Measurements from ENCODE around the gene PCSK1.

The PCSK1 gene

DNA sequence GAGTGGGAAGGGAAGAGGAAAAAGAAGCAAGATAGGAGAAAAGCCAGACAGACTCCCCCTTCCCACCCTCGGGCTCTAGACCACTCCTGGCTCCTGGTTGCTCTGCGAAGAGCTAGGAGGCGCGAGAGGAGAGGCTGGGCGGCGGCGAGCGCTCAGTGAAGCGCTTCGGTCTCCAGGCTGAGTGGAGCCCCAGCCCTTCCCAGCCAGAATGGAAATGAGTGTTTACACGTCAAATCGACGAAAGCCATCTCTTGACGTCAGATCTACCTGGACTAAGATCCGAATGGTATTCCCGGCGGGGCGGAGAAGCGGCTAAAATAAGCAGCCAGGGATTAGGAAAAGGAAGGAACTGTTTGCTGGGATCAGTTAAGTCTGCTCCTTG is at the start of gene PCSK1:
TSS of gene PCSK1 (minus strand) at position 183 of the 382 bp plus-strand sequence. CDS start 206 bp downstream, outside the sequence.
- TF ChIP-seq GATA3 (IDR thresholded peaks at IDR 0.05; ENCODE audit: low read depth, low read length) = no peak
- TF ChIP-seq GATA2 (IDR thresholded peaks at IDR 0.05; ENCODE audit: low read depth, low read length) = no peak

DNA sequence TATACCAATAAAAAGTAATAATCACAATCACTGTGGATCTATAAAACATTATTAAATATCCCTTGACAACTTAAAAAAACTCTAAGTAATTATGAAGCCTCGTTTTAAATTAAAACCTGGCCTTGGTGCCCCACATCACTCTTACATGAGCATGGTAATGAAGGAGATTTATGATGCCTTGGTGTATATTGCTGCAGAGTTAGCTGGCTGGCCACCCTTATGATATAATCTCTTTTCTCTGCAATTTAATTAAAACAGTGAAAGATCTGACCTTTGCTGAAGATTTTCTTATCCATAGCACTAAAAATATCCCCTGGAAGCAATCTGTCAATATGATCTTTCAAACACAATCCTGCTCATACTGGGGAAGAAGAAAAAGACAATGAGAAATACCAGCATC is 48.8 kb upstream of the PCSK1 start:
- TF ChIP-seq GATA3 (IDR thresholded peaks at IDR 0.05; ENCODE audit: low read depth, low read length) = no peak
- TF ChIP-seq GATA2 (IDR thresholded peaks at IDR 0.05; ENCODE audit: low read depth, low read length) = no peak

DNA sequence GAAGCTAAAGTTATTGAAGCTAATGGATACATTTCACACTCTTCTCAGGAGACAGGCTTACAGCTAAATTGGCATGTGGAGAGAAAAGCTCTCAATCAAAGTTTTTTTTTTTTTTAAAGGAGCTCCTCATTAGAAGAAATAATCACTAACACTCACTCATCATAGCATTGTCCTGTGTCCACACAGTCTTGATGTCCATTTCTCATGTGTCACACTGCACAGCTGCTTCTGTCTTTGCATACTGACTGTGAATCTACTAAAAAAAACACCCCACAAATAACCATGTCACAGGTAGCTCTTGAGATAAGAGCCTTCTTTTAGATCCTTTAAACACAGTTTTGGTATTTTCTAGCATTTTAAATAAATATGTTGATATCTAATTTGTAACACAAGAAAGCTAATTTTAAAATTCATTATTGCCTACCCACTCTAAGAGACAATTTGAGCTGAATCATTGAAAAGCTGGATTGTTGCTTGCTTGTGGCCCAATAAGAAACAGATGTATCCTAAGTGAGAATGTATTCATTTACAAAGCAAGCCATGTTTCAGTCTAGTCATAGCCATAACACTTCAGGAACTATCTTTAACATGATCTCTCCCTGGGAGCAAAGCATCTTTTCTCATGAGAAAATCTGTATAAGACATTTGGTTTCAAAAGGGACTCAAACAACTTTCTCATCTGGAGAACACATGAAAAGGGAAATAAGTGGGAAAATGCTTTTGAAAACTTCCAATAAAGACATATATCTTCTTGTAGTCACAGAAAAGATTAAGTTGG is 48.1 kb upstream of the PCSK1 start:
- TF ChIP-seq GATA2 (IDR thresholded peaks at IDR 0.05; ENCODE audit: low read depth, low read length) (no peak), GATA3 (IDR thresholded peaks at IDR 0.05; ENCODE audit: low read depth, low read length) (no peak)

DNA sequence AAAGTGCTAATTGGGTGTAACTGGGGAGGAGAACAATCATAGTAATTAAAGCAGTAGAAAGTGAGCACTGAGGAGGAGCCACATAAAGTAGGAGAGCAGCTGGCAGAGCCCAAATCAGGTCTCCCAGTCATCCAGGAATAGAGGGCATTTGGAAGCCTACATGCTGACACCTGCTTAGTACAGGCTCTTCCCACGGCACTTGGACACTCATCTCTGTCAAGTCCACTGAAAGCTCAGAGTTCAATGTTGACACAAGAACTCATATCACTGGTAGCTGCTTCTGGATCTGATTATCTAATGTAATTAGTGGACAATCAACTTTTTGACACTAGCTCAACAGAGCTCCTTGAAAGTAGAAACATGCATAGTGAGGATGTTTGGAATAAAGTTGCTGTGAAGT is 45.9 kb upstream of the PCSK1 start:
- TF ChIP-seq GATA3 (IDR thresholded peaks at IDR 0.05; ENCODE audit: low read depth, low read length) (no peak), GATA2 (IDR thresholded peaks at IDR 0.05; ENCODE audit: low read depth, low read length) (no peak)

DNA sequence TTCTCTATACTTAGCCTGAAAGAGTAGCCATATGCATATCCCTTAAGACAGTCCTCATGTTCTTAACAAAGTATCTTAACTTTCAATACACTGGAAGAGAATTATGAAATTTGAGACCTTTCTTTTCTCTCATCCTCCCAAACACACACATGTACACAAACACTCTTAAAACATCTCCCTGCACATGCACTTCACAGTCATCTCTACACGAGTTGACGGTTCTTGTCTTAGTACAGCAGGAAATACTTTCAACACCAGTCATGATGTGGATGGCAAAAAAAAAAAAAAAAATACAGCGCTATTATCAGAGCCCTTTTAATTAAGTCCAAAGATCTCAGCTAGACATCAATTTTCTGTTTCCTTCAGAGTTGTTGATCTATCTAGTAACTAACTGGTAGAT is 43.6 kb upstream of the PCSK1 start:
- no peak for TF ChIP-seq GATA3 (IDR thresholded peaks at IDR 0.05; ENCODE audit: low read depth, low read length)
- no peak for TF ChIP-seq GATA2 (IDR thresholded peaks at IDR 0.05; ENCODE audit: low read depth, low read length)

DNA sequence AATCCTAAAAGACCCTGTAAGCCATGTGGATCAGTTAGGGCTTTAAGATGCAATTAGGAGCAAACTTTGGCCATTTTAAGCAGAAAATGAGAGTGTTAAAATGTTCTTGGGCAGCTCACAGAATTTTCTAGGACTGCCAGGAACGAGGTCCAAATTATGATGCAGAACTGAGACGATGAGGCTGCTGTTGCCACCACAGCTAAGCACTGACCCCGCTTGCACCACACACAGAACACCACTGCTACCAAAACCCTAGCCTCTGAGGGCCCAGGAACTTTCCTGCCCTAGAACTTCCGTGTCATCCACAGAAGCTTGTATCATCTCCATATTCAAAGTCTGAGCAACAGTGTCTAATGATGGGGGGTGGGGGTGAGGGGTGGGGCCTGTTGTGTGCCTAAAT is 41.0 kb upstream of the PCSK1 start:
- no peak for TF ChIP-seq GATA2 (IDR thresholded peaks at IDR 0.05; ENCODE audit: low read depth, low read length)
- no peak for TF ChIP-seq GATA3 (IDR thresholded peaks at IDR 0.05; ENCODE audit: low read depth, low read length)

DNA sequence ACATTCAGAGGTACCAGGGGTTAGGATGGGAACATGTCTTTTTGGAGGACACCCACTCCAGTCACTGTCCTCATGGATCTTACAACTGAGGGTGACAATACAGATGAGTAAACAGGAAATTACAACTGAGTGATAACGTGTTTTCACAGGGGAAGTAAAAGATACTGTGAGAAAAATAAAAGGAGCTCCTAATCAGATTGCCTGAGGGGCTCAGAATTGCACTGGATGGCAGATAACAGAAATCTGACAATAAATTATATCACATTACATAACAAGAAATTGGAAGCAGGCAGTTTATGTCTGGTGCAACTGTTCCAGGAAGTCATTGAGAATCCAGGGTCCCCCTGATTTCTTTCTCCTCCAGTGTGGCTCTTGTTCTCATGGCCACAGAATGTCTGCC is 40.1 kb upstream of the PCSK1 start:
- TF ChIP-seq GATA2 (IDR thresholded peaks at IDR 0.05; ENCODE audit: low read depth, low read length) = peak; percentile 50; the same call in 1 of the 2 replicates
- peak; percentile 30; the same call in 1 of the 2 replicates for TF ChIP-seq GATA3 (IDR thresholded peaks at IDR 0.05; ENCODE audit: low read depth, low read length)

DNA sequence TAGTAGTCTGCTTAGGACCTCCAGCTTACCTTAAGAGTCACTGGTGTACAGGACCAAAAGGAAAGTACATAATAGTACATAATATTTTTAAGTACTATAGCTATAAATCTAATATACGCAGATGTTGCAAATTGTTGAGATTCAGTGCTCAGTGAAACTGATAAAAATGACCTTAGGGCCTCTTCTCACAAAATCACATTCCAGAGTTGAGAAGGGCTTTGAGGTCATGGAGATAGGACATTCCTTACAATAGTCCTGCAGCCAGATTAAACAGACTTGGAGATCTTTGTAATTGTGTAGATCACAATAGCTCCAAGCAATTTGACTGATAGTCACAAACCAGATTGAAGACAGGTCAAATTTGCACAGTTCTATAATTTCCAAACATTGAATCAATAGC is 37.7 kb upstream of the PCSK1 start:
- TF ChIP-seq GATA3 (IDR thresholded peaks at IDR 0.05; ENCODE audit: low read depth, low read length) = no peak
- no peak for TF ChIP-seq GATA2 (IDR thresholded peaks at IDR 0.05; ENCODE audit: low read depth, low read length)

DNA sequence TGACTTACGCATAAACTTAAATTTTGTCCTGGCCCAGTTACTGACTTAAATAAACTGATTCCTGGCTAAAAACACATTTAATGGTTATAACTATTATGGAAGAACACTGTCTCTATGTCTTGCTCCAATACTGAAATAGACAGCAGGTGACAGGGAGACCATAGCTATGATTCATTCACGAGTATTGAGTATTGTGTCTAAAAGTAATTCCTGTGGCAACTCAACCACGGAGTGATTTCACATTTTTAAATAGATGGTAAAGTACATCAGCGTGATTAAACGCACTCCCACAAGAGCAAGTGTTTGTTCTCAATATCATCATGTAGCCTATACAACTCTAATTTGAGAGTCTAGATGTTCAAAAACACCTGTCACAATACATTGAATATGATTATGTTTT is 35.9 kb upstream of the PCSK1 start:
- no peak for TF ChIP-seq GATA3 (IDR thresholded peaks at IDR 0.05; ENCODE audit: low read depth, low read length)
- no peak for TF ChIP-seq GATA2 (IDR thresholded peaks at IDR 0.05; ENCODE audit: low read depth, low read length)

DNA sequence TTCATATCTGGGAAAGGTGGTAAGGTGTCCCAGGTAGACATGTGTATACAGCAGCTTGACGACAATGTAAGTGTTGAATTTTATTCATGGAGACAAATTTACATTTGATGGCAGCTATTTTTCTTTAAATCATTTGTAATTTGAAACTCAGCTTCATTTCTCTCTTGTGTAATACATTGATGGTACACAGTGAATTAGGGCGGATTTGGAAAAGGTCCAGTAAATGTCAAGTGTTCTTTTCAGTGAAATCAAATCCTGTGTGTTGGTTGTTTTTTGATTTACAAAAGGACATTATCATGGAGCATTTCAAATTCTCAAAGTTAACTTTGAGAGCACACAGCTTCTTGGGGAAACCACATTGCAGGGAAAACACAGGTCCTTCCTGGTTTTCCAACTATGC is 30.0 kb upstream of the PCSK1 start:
- TF ChIP-seq GATA3 (IDR thresholded peaks at IDR 0.05; ENCODE audit: low read depth, low read length) = no peak
- no peak for TF ChIP-seq GATA2 (IDR thresholded peaks at IDR 0.05; ENCODE audit: low read depth, low read length)

DNA sequence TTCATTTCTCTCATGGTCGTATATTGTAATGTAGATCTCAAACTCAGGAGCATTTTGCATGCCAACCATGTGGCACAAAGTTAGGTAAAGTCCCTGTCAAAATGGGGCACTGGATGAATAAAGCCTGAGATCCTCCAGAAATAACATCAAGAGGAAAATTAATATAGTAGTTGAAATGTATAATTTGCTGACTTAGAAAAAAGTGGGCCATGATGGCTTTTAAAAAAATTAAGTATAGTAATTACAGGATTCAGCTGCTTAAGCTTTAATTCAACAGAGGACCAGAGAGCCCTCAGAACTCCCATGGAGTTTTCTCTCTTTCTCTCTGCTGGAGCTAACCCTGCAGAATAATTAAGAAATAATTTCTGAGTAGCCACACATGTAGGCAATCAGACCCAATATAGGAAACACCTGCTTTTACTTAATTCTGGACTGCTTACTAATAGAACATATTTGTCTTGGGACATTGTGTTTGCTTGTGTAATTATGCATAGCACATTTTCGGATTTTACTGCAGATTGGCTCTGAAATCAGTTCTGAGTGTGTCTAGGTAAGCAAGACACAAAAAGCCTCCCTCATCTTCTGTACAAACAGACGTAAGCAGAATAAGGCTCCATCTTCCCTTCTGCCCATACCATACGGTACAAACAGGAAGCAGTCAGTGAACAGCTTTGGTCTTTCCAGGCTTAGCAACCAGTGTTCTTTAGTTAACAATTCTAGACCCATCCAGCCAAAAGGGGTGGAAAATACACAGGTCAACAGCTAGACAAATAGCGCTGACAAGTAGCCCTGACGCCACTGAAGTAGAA is 26.5 kb upstream of the PCSK1 start:
- no peak for TF ChIP-seq GATA2 (IDR thresholded peaks at IDR 0.05; ENCODE audit: low read depth, low read length)
- no peak for TF ChIP-seq GATA3 (IDR thresholded peaks at IDR 0.05; ENCODE audit: low read depth, low read length)

DNA sequence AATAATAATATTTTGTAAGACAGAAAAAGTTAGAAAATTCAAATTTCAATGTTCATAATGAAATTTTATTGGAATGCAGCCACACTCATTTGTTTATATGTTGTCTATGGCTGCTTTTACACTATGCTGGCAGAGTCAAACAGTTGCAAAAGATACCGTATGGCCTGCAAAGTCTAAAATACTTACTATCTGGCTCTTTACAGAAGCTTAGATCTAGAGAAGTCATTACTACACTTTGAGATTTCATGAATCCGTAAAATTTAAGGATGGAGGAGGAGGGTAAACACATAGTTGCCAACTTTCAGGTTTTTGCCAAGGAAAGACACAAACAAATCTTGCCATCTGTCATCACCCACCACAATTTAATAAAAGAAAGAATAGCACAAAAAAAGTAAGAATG is 25.1 kb upstream of the PCSK1 start:
- no peak for TF ChIP-seq GATA3 (IDR thresholded peaks at IDR 0.05; ENCODE audit: low read depth, low read length)
- TF ChIP-seq GATA2 (IDR thresholded peaks at IDR 0.05; ENCODE audit: low read depth, low read length) = no peak

DNA sequence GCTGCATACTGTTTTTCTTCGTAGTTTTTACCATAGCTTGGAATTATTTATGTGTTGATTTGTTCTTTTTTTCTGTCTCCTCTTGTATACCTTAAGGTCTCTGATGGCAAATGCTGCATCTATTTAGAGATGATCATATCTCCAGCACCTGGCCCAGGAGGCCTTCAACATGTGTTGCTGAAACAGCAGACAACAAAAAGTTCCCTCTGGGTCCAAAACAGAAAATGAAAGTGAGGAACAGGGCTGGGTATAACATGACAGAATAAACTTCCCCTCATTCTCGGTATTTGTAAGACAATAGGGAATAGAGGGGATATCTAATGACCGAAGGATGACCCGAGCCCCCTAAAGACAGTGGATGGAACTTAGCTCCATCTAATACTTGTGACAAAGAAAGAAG is 22.7 kb upstream of the PCSK1 start:
- TF ChIP-seq GATA2 (IDR thresholded peaks at IDR 0.05; ENCODE audit: low read depth, low read length) (no peak), GATA3 (IDR thresholded peaks at IDR 0.05; ENCODE audit: low read depth, low read length) (no peak)

DNA sequence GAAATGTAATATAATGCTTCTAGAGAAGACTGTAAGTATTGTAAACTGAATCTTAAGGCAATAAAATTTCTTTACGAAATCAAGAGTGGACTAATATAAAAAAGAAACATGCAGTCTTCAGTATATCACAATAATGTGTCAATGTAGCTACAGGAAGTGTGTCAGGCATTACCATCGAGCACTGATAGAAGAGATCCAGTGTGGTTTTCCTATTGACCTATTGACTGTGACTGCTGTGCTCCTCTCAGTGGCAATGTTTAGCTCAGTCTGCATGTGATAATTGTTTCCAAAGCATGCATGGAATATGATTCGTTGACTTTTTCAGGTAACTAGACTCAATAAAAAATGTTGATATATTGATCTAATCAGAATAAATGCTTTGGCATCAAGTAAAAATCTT is 20.3 kb upstream of the PCSK1 start:
- TF ChIP-seq GATA3 (IDR thresholded peaks at IDR 0.05; ENCODE audit: low read depth, low read length) = no peak
- no peak for TF ChIP-seq GATA2 (IDR thresholded peaks at IDR 0.05; ENCODE audit: low read depth, low read length)

DNA sequence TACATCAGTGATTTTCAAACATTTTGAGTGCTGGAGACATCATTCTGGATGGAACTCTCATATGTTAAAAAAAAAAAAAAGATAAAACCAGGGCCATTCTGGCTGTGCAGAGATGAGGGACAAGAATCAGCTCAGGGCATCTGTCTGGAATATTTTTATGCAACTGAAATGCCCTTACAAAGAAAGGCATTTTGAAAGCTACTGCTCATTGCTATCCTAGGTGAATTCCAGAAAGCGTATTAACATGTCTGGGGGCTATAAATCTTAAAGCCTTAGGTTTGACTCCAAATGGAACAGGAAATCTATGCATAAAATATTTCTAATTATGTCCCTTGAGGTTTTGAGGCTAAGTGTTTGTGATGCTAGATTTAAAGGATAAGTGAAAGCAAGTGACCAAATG is 14.9 kb upstream of the PCSK1 start:
- TF ChIP-seq GATA2 (IDR thresholded peaks at IDR 0.05; ENCODE audit: low read depth, low read length) (no peak), GATA3 (IDR thresholded peaks at IDR 0.05; ENCODE audit: low read depth, low read length) (no peak)
